MV-4-11 (cell line): Measurements from ENCODE around the gene HAX1.
"Not testable (repeated sequence)": the region's sequence is repeated elsewhere in the genome, so short reads cannot be mapped to it uniquely, and the experiment has no call there.

Experiments used
- DNase-seq: peaks from one replicate; lab custom pipeline; 2025; lab: John Stamatoyannopoulos, UW

HAX1 gene

GRCh38 chr1:154272217-154272998, at the start of gene HAX1:
Gene HAX1 (plus strand): TSS chr1:154272629. CDS start chr1:154272724, 95 bp downstream.
- DNase-seq, result peak; percentile 99

DNA sequence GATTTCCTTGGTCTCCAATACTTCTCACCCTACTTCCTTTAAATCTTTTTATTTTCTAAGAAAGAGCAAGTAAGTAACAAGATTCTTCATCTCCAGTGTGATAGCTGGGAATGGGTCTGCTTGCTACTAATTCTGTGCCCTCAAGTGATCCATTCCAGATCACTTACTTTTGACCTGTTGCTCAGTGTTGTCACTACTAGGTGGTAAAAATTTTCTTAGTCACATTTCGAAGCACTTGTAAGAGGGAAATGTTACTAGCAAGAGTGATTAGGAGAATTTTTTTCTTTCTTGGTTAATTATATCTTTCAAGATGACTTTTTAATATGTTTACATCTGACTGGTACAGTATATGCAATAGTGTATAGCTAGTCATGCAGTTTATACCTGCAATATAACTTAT, 49.5 kb upstream of the HAX1 start:
- DNase-seq, result no peak

- DNase-seq, result no peak
These were observed 48.8 kb upstream of the HAX1 start for GRCh38 chr1:154223621-154224020.

DNA sequence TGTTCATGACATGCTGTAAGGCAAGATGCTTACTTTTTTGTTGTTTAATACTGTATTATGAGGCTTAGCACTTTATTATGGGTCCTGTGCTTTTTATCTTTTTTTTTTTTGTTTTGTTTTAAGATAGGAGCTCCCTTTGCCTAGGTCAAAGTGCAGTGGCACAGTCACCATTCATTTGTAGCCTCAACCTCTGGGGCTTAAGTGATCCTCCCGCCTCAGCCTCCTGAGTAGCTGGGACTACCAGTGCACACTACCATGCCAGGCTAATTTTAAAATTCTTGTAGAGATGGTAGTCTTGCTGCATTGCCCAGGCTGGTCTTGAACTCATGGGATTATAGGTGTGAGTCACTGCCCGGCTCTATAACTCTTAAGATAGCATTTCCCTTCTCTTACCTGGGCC, 47.1 kb upstream of the HAX1 start:
- DNase-seq, result no peak

- not testable (repeated sequence) for DNase-seq
These were observed 41.3 kb upstream of the HAX1 start for GRCh38 chr1:154231112-154231511.

GRCh38 chr1:154233127-154233526, 39.3 kb upstream of the HAX1 start:
- not testable (repeated sequence) for DNase-seq

DNA sequence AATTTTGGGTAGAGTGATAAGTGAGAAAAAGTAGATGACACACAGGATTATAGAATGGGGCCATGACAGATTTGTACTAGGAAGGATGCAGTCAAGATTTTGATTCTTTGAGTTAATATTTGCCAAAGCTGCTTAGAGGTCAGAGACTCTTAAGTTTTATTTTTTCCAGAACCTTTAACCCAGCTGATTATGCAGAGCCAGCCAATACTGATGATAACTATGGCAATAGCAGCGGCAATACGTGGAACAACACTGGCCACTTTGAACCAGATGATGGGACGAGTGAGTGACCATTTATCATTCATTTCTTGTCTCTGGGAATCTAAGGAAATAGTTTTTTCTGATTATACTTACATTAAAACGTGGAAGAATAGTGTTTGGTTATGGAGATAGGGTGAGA, 35.6 kb upstream of the HAX1 start:
- DNase-seq, result no peak

- DNase-seq, result no peak
These were observed 35.0 kb upstream of the HAX1 start for GRCh38 chr1:154237435-154237834.

DNA sequence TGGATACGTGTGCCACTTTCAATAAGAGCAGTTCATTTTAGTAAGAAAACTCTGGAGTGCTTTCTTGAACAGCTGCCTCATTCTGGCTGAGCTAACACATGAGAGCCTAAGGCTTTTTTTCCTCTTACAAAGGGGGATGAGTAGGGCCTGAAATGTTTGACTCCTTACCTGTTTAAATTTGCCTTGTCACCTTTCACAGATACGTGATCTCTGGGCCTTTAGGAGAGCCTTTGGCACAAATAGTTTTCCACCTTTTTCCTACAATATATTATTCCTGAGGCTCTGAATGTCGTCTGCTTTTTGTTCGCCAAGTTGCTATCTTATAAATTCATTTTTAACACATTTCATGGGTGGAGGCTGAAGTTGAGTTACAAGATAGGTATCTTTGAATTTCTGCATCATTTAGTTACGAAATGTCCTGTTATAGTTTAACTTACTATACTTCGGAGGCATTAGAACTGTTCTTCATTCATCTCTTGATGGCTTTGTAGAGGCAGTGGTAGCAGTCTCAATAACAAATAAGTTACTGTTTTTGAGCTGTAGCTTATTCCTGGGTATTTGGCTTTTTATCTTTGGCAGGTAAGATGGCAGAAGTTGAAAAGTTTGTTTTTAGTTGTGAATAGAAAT, 34.4 kb upstream of the HAX1 start:
- DNase-seq, result no peak

DNA sequence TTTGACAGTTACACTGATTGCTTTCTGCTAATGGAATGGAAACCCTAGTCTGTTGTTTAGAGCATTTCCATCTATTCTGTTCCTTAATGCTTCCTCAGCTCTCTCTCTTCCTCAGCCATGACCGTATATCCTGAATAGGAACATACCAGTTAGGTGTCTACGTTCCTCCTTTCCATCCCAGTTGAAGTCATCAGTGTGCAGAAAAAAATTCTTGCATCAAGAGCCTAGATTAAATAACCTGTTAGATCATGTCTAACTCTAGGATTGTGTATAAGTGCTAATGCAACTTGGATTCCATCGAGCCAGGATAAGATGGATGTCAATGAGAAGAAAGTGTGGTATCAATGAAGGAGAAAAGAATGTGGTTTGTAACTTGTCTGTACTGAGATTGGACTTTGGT, 32.9 kb upstream of the HAX1 start:
- DNase-seq, result no peak

DNA sequence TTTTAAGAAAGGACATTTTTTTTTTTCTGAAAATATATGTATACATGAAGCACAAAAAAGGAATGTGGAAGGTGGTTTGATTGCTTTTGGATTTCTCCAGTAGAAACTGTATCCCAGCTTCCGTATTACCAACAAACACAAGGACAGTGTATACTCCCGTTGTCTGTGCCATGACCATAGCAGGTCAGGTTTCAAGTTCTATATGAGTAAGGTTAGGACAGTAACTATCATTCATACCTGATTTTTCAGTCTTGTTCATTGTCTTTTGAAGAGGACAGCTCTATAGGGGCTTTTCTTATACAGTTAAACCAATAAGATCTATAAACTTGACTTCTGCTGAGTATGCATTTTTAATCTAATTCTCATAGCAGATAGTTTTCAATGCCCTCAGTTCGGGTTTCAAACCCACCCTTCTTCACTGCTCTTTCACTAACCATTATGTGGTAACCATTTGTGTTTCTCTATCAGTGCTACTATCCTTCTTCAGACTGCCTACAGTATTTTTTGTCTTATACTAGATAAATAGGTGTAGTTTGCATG, 32.1 kb upstream of the HAX1 start:
- DNase-seq, result no peak

DNA sequence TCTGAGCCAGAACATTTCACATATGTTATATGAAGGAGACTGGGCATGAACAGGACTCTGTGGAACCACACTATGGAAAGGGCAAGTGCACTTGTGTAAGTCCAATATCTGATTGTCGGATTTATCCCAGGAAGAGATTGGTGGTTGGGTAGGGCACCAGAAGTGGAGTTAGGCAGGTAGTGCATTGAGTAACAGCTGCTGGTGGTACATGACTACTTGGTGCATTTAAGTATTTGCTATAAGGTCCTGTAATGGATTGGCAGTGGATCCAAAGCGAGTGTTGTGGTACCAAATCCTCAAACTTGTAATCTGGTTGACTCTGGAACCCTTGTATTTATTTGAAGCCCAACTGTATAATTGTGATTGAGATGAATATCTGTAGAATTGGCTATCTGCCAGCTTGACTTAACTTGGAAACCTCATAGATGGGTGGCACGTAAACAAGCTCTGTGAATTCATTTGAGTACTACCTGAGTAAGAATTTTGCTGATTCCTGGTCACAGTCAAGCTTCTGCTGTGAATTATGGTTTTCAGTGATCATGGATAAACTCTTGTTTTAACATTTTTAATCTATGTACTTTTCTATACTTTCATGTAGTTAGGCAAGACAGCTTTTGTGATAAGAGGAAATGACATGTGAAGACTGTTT, 30.6 kb upstream of the HAX1 start:
- no peak for DNase-seq

DNA sequence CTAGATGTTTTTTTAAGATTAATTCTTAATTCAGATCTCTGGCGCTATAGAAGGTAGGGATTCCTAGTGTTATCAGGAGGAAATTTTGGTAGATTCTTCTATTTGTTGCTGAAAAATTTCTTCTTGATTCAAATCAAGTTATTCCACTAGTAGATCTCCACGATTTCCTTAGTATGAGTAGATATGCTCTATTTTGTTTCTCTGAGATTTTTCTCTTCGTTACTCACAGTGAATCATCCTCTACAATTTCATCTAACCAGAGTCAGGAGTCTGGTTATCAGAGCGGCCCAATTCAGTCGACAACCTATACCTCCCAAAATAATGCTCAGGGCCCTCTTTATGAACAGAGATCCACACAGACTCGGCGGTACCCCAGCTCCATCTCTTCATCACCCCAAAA, 18.8 kb upstream of the HAX1 start:
- no peak for DNase-seq

GRCh38 chr1:154256686-154257085, 15.7 kb upstream of the HAX1 start:
- no peak for DNase-seq

- no peak for DNase-seq
These were observed 13.6 kb upstream of the HAX1 start for GRCh38 chr1:154258784-154259183.

- DNase-seq, result no peak
These were observed 12.3 kb upstream of the HAX1 start for GRCh38 chr1:154260127-154260526.

DNA sequence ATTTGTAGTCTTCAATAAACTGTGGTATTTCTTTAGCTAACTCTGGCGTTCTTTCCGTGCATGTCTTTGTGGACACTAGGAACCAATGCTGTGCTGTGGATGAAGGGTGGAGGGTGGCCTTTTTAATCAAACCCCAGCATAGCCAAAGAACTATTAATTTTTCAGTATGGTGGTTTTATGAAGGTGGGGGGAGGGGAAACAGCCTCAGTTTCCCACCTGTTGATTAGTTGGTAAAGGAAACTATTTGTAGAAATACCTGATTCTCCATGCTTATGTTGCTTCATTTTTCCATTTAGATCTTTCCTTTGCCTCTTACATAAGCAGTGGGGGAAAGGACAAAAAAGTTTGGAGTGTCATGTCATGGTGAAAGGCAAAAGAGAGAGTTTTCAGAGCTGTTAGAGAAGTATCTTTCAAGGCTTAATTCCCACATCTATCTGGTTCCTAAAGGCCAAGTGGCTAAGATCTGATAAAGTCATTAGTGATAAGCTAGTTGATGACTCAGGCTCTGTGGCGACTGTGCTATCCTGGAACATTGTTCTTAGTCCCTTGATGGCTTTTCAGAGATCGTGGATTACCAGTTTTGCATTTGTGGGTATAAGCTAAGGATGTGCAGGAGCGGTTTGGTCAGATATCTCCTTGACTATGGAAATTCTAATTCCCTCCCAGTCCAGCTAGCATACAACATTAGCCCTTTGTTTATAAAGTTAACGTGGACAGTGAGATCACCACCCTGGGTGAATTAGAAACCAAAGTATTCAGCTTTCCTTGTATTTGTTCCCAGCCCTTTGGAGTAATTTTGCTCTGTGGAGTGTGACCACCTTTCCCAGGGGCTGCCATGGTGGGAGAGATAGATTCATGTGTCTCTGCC, 8.7 kb upstream of the HAX1 start:
- no peak for DNase-seq

DNA sequence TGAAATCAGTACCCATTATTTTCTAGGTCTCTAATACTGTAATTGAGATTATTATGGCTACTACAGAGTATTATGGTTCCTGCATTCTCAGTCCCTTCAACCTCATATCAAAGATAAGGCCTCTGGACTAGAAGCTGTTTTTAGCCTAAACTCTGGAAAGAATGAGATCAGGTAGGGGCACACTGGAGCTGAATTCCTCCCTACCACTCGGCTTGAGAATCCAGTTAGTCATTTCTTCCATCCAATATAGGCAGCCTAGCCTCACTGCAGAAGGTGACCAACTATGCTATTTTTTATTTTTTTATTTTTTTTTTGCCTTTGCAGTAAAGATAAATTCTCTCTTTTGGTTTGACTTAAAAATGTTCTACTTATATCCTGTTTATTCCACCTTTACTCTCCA, 8.0 kb upstream of the HAX1 start:
- no peak for DNase-seq

- no peak for DNase-seq
These were observed 6.8 kb upstream of the HAX1 start for GRCh38 chr1:154265586-154265985.

DNA sequence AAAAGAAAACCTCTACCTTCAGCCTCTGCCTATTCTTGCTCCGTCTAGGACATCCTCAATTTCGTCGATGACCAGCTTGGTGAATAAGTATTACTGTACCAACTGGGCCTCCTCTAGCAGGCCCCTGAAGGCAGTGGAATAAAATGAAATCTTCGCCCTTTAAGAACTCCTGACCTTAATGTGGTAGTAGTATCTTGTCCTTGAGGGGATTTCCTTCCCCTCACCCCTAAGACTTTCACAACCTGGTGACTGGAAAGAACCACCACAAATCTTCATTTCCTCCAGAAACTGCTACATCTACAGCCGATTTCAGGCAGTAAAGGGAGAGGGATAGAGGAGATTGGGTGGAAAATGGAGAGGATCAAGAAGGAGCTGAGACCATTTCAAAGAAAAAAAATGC, 1.6 kb upstream of the HAX1 start:
- peak; percentile 15 for DNase-seq

- no peak for DNase-seq
These were observed 652 bp downstream of the HAX1 start for GRCh38 chr1:154272999-154273563.

GRCh38 chr1:154276797-154277196, 4.4 kb downstream of the HAX1 start:
- DNase-seq, result no peak
